Femur (tissue), 1 donor: ENCODE data around the gene HYCC2.
"Not testable (repeated sequence)": the region's sequence is repeated elsewhere in the genome, so short reads cannot be mapped to it uniquely, and the experiment has no call there.

ENCODE experiments used
- DNase-seq: peaks from one replicate; pipeline ENCODE4 v3.0.0-alpha.2; 2017

The HYCC2 gene

GRCh38 chr2:201071479-201072200, at the start of gene HYCC2, which contains the start of gene NDUFB3:
Gene HYCC2, minus strand, starts transcription at chr2:201071671. Its CDS starts 47,662 bp downstream, at chr2:201024009.
Gene NDUFB3, plus strand, starts transcription at chr2:201072001. Its CDS starts 6,882 bp downstream, at chr2:201078883.
- peak; percentile 96 for DNase-seq

- DNase-seq: no peak
Observed at GRCh38 chr2:201118961-201119854, 47.7 kb upstream of the HYCC2 start.

- peak; percentile 88 for DNase-seq
Observed at GRCh38 chr2:201118121-201118960, 46.9 kb upstream of the HYCC2 start.

- DNase-seq: not testable (repeated sequence)
Observed at GRCh38 chr2:201117735-201118094, 46.2 kb upstream of the HYCC2 start.

DNA sequence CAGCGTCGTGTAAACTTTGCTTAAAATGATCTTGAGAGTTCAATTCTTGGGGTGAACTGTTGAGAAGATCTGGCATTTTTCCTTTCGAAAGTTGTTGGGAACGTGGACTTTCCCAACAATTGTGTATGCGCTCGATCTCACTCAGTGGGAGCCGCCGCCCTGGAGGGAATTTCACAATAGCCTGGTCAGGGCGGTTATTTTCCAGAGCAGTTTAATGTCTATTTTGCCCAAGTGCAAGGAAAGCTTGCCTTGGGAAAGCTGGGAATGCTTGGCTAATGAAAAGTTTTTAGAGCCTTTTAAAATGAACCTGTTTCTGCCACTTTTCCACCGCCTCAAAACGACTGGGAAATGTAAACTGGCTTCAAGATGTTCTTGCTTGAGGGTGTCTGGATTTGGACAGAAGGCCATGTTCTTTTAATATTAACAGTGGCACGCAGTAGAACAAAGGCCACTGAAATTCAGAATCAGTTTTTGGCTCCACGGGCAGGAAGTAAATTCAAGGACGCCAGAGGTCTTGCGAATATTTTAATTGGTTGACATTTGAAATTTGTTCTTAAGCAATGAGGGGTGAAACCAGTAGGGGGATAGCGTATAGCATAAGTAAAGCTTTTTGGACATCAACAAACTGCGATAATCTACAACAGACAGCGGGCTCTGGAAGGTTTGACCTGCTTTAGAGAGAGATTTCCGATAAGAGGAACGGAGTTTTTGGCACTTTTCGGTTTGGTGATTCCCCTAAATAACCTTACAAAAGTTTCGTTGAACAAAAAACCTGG, 45.7 kb upstream of the HYCC2 start:
- peak; percentile 72 for DNase-seq

DNA sequence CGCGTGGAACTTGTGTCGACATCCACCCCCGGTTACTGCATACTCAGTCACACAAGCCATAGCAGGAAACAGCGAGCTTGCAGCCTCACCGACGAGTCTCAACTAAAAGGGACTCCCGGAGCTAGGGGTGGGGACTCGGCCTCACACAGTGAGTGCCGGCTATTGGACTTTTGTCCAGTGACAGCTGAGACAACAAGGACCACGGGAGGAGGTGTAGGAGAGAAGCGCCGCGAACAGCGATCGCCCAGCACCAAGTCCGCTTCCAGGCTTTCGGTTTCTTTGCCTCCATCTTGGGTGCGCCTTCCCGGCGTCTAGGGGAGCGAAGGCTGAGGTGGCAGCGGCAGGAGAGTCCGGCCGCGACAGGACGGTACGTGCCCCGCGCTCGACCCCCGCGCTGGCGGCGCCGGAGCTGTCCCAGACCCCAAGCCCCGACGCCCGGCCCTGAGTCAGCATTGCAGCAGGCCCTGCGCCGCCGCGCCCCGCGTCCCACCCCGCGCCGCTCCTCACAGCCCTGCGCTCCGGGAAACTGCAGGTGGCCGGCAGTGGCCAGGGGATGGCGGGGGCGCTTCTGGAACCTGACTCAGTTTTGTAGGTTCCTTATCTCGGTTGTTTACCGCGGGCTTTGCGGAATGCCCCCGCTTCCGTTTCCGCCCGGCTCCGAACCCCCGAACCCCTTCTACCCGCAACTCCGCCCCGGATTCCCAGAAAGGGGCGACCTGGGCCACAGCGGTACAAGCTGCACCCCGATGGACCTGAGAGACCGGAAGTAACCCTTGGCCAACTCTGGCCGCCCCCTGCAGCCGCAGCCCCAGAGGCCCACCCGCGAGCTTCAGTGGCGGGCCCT, 44.9 kb upstream of the HYCC2 start, which contains the start of gene CFLAR:
TSS of gene CFLAR (plus strand) at position 50 of the 844 bp plus-strand sequence. CDS start 13,702 bp downstream, outside the sequence.
- peak; percentile 84 for DNase-seq

GRCh38 chr2:201114846-201115245, 43.4 kb upstream of the HYCC2 start:
- DNase-seq: no peak

- DNase-seq: no peak
Observed at GRCh38 chr2:201114350-201114749, 42.9 kb upstream of the HYCC2 start.

- DNase-seq: no peak
Observed at GRCh38 chr2:201111096-201111495, 39.6 kb upstream of the HYCC2 start.

- DNase-seq: no peak
Observed at GRCh38 chr2:201110615-201111014, 39.1 kb upstream of the HYCC2 start.

GRCh38 chr2:201109186-201109585, 37.7 kb upstream of the HYCC2 start:
- no peak for DNase-seq

DNA sequence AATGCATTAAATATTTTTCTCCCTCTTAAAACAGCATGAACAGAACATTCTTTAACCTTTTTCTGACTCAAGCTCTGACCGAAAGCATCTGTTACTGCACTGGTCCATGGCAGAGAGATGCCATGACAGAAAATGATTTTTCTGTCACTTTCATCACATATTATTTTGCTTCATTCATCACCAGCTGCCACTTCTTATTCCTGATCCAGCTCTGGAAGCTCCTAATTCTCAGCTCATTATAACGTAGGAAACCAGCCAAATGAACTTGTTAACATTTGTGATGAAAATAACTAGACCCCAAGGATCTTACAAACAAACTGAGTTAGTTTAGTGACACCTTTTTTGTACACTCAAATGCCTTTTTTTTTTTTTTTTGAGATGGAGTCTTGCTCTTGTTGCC, 36.9 kb upstream of the HYCC2 start:
- DNase-seq: no peak

DNA sequence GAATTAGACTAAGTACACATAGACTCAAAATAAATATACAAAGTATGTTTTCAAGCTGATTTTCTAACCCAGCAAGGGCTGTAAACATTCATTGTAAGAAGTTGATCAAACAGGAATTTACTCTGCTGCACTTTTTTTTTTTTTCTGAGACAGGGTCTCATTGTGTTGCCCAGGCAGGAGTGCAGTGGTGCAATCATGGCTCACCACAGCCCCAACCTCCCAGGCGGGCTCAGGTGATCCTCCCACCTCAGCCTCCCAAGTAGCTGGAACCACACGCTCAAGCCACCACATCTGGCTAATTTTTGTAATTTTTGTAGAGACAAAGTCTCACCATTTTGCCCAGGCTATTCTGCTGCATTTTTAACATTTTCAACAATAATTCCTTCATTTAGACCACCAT, 36.2 kb upstream of the HYCC2 start:
- DNase-seq: no peak

GRCh38 chr2:201105759-201106158, 34.3 kb upstream of the HYCC2 start:
- no peak for DNase-seq

DNA sequence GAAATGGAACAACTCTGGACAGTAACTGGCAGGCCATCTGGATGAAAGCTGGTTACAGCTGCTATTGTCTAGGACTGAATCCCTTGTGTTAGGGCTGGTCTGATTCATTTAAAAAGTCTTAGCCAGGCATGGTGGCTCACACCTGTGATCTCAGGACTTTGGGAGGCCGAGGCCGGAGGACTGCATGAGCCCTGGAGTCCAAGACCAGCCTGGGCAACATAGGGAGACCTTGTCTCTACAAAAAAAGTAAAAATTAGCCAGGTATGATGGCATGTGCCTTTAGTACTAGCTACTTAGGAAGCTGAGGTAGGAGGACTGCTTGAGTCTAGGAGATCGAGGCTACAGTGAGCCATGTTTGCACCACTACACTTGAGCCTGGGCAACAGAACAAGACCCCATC, 29.0 kb upstream of the HYCC2 start:
- no peak for DNase-seq

- DNase-seq: no peak
Observed at GRCh38 chr2:201093573-201093972, 22.1 kb upstream of the HYCC2 start.

- no peak for DNase-seq
Observed at GRCh38 chr2:201090574-201090973, 19.1 kb upstream of the HYCC2 start.

DNA sequence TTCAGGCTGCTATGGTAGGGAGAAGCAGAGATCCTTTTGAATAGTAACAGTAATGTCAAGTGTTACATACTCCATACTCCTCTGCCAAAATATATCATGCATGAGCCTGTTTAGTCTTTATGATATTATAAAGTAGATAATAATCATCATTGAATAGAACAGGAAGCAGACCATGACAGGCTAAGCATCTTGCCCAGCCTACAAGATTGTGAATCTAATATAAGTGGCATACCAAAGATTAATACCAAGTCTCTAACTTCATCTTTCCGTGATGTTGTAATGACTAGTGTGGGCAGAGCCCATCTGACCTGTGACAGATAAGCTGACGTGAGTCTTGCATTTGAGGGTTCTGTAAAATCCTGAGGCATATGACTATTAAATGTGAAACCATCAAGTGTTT, 13.4 kb upstream of the HYCC2 start:
- DNase-seq: no peak

DNA sequence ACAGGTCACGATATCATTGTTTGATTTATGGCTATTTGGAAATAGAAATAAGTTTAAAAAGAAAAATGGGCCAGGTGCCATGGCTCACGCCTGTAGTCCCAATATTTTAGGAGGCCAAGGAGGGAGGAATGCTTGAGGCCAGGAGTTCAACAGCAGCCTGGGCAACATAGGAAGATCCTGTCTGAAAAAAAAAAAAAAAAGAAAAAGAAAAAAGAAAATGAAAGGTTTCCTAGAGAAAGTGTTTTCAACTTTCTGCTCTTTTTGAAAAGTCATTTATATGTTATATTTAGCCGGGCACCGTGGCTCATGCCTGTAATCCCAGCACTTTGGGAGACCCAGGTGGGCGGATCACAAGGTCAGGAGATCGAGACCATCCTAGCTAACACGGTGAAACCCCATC, 3.5 kb upstream of the HYCC2 start:
- no peak for DNase-seq

- no peak for DNase-seq
Observed at GRCh38 chr2:201073071-201073470, 1.6 kb upstream of the HYCC2 start.

DNA sequence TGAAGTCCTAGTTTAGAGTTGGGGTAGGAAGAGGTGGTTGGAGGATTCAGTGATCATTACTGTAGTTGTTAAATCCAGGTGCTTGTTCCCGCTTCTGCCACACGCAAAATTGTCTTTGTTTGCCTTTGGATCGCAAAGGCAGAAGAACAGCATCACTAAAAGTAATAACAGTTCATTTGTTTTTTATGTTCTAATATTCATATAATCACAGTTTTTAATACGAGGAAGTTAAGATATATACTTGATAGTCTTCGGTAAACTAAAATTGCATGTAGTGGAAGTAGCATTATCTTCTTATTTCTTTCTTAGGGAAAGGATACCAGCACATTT, 695 bp upstream of the HYCC2 start:
- no peak for DNase-seq
